Smooth muscle cell (in vitro differentiated cells): ENCODE measurements around the gene STK25. TPM values are rescaled to one million over a fixed set of nuclear protein-coding genes. Genes with fewer than 3 reads are reported as not detected.

ENCODE experiments used
- DNase-seq: peaks from one replicate; lab custom pipeline; 2025; ENCODE audit not compliant: unreplicated experiment; lab: John Stamatoyannopoulos, UW
- H2AFZ ChIP-seq: fragments of 200-600 bp; sonication (generic); 2 replicates; pipeline ENCODE4 v1.6.0; 2016; ENCODE audit warnings: antibody characterized with exemption, low read depth, mild to moderate bottlenecking
- H3F3A ChIP-seq: fragments of 200-600 bp; sonication (generic); 2 replicates; pipeline ENCODE4 v1.6.0; 2017; ENCODE audit warnings: antibody characterized with exemption, low read depth
- H3K27ac ChIP-seq: fragments of 200-600 bp; sonication (generic); 2 replicates; pipeline ENCODE4 v1.5.1; 2016; ENCODE audit warnings: low read depth, mild to moderate bottlenecking
- H3K27me3 ChIP-seq: fragments of 200-600 bp; sonication (generic); 2 replicates; pipeline ENCODE4 v1.6.1; 2016; ENCODE audit warnings: low read depth, mild to moderate bottlenecking
- H3K36me3 ChIP-seq: fragments of 200-600 bp; sonication (generic); 2 replicates; pipeline ENCODE4 v1.5.1; 2016; ENCODE audit warnings: low read depth
- H3K4me1 ChIP-seq: fragments of 200-600 bp; sonication (generic); 2 replicates; pipeline ENCODE4 v1.5.1; 2016; ENCODE audit warnings: low read depth
- H3K4me2 ChIP-seq: fragments of 200-600 bp; sonication (generic); 2 replicates; pipeline ENCODE4 v1.6.0; 2016; ENCODE audit warnings: mild to moderate bottlenecking
- H3K4me3 ChIP-seq: fragments of 200-600 bp; sonication (generic); 2 replicates; pipeline ENCODE4 v1.5.1; 2016; ENCODE audit warnings: mild to moderate bottlenecking
- H3K79me2 ChIP-seq: fragments of 200-600 bp; sonication (generic); 2 replicates; pipeline ENCODE4 v1.6.0; 2016; ENCODE audit warnings: low read depth, mild to moderate bottlenecking
- H3K9ac ChIP-seq: fragments of 200-600 bp; sonication (generic); 2 replicates; pipeline ENCODE4 v1.6.0; 2016; ENCODE audit warnings: low read depth
- H3K9me3 ChIP-seq: fragments of 200-600 bp; sonication (generic); replicated peaks from 2 replicates; pipeline ENCODE4 v1.5.1; 2016; ENCODE audit warnings: low read depth
- H4K20me1 ChIP-seq: fragments of 200-600 bp; sonication (generic); 2 replicates; pipeline ENCODE4 v1.6.0; 2016; ENCODE audit warnings: low read depth
- CTCF ChIP-seq: fragments of 200-600 bp; sonication (generic); IDR thresholded peaks from 2 replicates; pipeline ENCODE4 v1.5.1; 2017; ENCODE audit warnings: borderline replicate concordance, mild to moderate bottlenecking, antibody characterized with exemption; ENCODE audit not compliant: insufficient read depth, poor library complexity, severe bottlenecking
- WGBS: methylation state at CpG from one replicate; pipeline ENCODE4 v1.1.7; 2016; ENCODE audit warnings: low lambda C conversion rate; 5-methylcytosine and 5-hydroxymethylcytosine counted together
- polyA plus RNA-seq: library from polyadenylated mRNA; unstranded; fragments of >200 nt; fragmentation: Nextera tagmentation; extraction: Ambion mirVana; gene quantifications from 2 replicates; pipeline ENCODE4 v1.2.1, GENCODE V29; 2016
- total RNA-seq: library from RNA; depleted of rRNA; stranded (reverse); fragments of >200 nt; gene quantifications from 2 replicates; pipeline ENCODE4 v1.2.3, GENCODE V29; 2014

STK25 gene
- total and polyA plus RNA-seq, 2 experiments from 2014 or later: 200 to 212 TPM

GRCh38 chr2:241500016-241500415 is 8.4 kb downstream of the STK25 start:
- H3K27me3 ChIP-seq: no peaks in the 10 kb centered on the region
- H3K9ac ChIP-seq: no peak overlapping the region
- H4K20me1 ChIP-seq: peaks cover 77% of the 10 kb centered on the region
- H3K4me2 ChIP-seq: no peak overlapping the region
- 97% methylated on average over 10 of the region's 10 CpGs for WGBS
- H3K4me1 ChIP-seq: no peaks in the 10 kb centered on the region
- H3K27ac ChIP-seq: no peak overlapping the region
- no peaks in the 10 kb centered on the region for H3F3A ChIP-seq
- no peaks in the 10 kb centered on the region for H3K9me3 ChIP-seq
- no peak for TF ChIP-seq CTCF
- H3K79me2 ChIP-seq: peaks cover 56% of the 10 kb centered on the region
- no peak overlapping the region for H2AFZ ChIP-seq
- no peak overlapping the region for H3K4me3 ChIP-seq
- H3K36me3 ChIP-seq: no peaks in the 10 kb centered on the region
- no peak for DNase-seq

- Histone ChIP-seq H3K9ac (no peak overlapping the region), H3K36me3 (no peaks in the 10 kb centered on the region)
- no peak for TF ChIP-seq CTCF
Measured at GRCh38 chr2:241499146-241499965, 9.0 kb downstream of the STK25 start.

GRCh38 chr2:241498115-241499070 is 10.0 kb downstream of the STK25 start:
- no peak overlapping the region for H2AFZ ChIP-seq
- H3K4me2 ChIP-seq: no peak overlapping the region
- no peak for DNase-seq
- no peak for TF ChIP-seq CTCF
- peaks cover 62% of the 10 kb centered on the region for H4K20me1 ChIP-seq
- no peaks in the 10 kb centered on the region for H3K4me1 ChIP-seq
- H3K27me3 ChIP-seq: no peaks in the 10 kb centered on the region
- no peak overlapping the region for H3K4me3 ChIP-seq
- no peaks in the 10 kb centered on the region for H3K9me3 ChIP-seq
- WGBS: 97% methylated on average over 36 of the region's 36 CpGs
- H3F3A ChIP-seq: no peaks in the 10 kb centered on the region
- no peak overlapping the region for H3K27ac ChIP-seq
- no peak overlapping the region for H3K9ac ChIP-seq
- H3K36me3 ChIP-seq: no peaks in the 10 kb centered on the region
- H3K79me2 ChIP-seq: peaks cover 40% of the 10 kb centered on the region

More at GRCh38 chr2:241499146-241499965, 9.0 kb downstream of the STK25 start:
- no peak overlapping the region for H3K4me3 ChIP-seq
- H3K27me3 ChIP-seq: no peaks in the 10 kb centered on the region
- no peaks in the 10 kb centered on the region for H3K9me3 ChIP-seq
- no peaks in the 10 kb centered on the region for H3K4me1 ChIP-seq
- H3K4me2 ChIP-seq: no peak overlapping the region
- H3K79me2 ChIP-seq: peaks cover 50% of the 10 kb centered on the region
- DNase-seq: no peak
- no peak overlapping the region for H3K27ac ChIP-seq
- no peak overlapping the region for H2AFZ ChIP-seq
- no peaks in the 10 kb centered on the region for H3F3A ChIP-seq
- peaks cover 71% of the 10 kb centered on the region for H4K20me1 ChIP-seq
- WGBS: 98% methylated on average over 28 of the region's 28 CpGs
